Upper lobe of left lung (tissue), 4 donors: Measurements from ENCODE around the gene TMEM170B.

Experiments
- CTCF ChIP-seq, 6 experiments: fragments of 450-650 bp in 4 of 6; fragments of 200-600 bp in 2 of 6; sonication (generic) in 2 of 6; IDR thresholded peaks; one replicate each; pipeline ENCODE4 v1.5.1; 2016 to 2019; ENCODE audit warnings: antibody characterized with exemption in 6 of 6
- POLR2A ChIP-seq, 4 donors: fragments of 450-650 bp; IDR thresholded peaks; one replicate each; pipeline ENCODE4 v1.5.1; 2016 to 2017; ENCODE audit warnings: antibody characterized with exemption in 4 of 4, mild to moderate bottlenecking in 2 of 4

GRCh38 chr6:11586536-11586935 is 49.0 kb downstream of the TMEM170B start:
- TF ChIP-seq CTCF (IDR thresholded peaks at IDR 0.05) (no peak), POLR2A (IDR thresholded peaks at IDR 0.05) (no peak)
